Measurements from ENCODE around the gene SPANXN3. TPM values are rescaled to one million over a fixed set of nuclear protein-coding genes. Genes with fewer than 3 reads are reported as not detected.

The SPANXN3 gene
- total RNA-seq, 1 donor from 2014 or later: not detected

GRCh38 chrX:143466130-143466529 lies 51.1 kb downstream of the SPANXN3 start:
- DNase-seq (ENCODE audit: low read depth) (no peak), FAIRE-seq (no peak)
- Histone ChIP-seq H3K4me3 (ENCODE audit: low read depth, low read length) (no peak overlapping the region), H3K27me3 (ENCODE audit: control insufficient read depth, insufficient read depth, low read length) (no peaks in the 10 kb centered on the region), H3K36me3 (ENCODE audit: control insufficient read depth, insufficient read depth, low read length) (no peaks in the 10 kb centered on the region)
- TF ChIP-seq CTCF (IDR thresholded peaks at IDR 0.05; ENCODE audit: insufficient read depth, low read length, severe bottlenecking): no peak

DNA sequence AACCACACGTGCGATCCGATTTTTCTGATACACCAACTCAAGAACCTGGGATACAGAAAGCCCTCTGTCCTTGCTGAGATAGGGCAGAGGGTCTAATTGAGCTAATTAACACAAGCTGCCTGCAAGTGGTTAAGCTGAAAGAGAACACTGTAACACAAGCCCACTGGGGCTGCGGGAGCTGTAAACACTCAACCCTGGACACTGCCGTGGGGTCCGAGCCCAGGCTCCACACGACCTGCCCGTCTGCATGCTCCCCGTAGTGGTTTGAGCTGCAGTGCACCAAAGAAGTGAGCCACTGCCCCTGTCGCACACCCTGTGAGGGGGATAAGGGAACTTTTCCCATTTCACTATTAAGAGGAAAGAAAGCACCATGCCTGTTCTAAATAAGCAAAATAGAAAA lies 54.6 kb downstream of the SPANXN3 start:
- FAIRE-seq (no peak), DNase-seq (ENCODE audit: low read depth) (no peak)
- Histone ChIP-seq H3K27me3 (ENCODE audit: control insufficient read depth, insufficient read depth, low read length) (no peaks in the 10 kb centered on the region), H3K4me3 (ENCODE audit: low read depth, low read length) (no peak overlapping the region), H3K36me3 (ENCODE audit: control insufficient read depth, insufficient read depth, low read length) (no peaks in the 10 kb centered on the region)
- TF ChIP-seq CTCF (IDR thresholded peaks at IDR 0.05; ENCODE audit: insufficient read depth, low read length, severe bottlenecking): no peak

- TF ChIP-seq CTCF (IDR thresholded peaks at IDR 0.05; ENCODE audit: insufficient read depth, low read length, severe bottlenecking): no peak
- DNase-seq (ENCODE audit: low read depth) (no peak), FAIRE-seq (no peak)
- Histone ChIP-seq H3K27me3 (ENCODE audit: control insufficient read depth, insufficient read depth, low read length) (no peaks in the 10 kb centered on the region), H3K4me3 (ENCODE audit: low read depth, low read length) (no peak overlapping the region), H3K36me3 (ENCODE audit: control insufficient read depth, insufficient read depth, low read length) (no peaks in the 10 kb centered on the region)
Observed at GRCh38 chrX:143461606-143462005, 55.7 kb downstream of the SPANXN3 start.

Other genes with a start within 250 kb of the SPANXN3 start
- gene SLITRK4, start 118.6 kb upstream of the SPANXN3 start, total RNA-seq: under 0.01 TPM in 2 replicates
- gene SPANXN2, start 203.3 kb upstream of the SPANXN3 start, total RNA-seq: not detected in 2 replicates